ENCODE results near the gene AGMO. TPM values are rescaled to one million over a fixed set of nuclear protein-coding genes. Genes with fewer than 3 reads are reported as not detected.
A peak's percentile ranks its signal among the peaks of the same experiment; 100 is the strongest.

AGMO gene
- total RNA-seq, 1 donor from 2014 or later: 1.2 TPM

GRCh38 chr7:15367897-15368296 lies 193.9 kb downstream of the AGMO start:
- TF ChIP-seq CTCF (IDR thresholded peaks at IDR 0.05; ENCODE audit: partially characterized antibody, unreplicated experiment): no peak

GRCh38 chr7:15358112-15358511 lies 203.7 kb downstream of the AGMO start:
- Mint-ChIP-seq H3K9me3 (ENCODE audit: unreplicated experiment) (no peaks in the 10 kb centered on the region), H3K27me3 (ENCODE audit: unreplicated experiment) (no peaks in the 10 kb centered on the region), H3K36me3 (ENCODE audit: unreplicated experiment) (no peaks in the 10 kb centered on the region), H3K4me1 (ENCODE audit: low read depth, unreplicated experiment) (peaks cover 4% of the 10 kb centered on the region), H3K27ac (ENCODE audit: unreplicated experiment) (no peak overlapping the region), H3K4me3 (ENCODE audit: unreplicated experiment) (no peak overlapping the region)
- no peak for TF ChIP-seq CTCF (IDR thresholded peaks at IDR 0.05; ENCODE audit: partially characterized antibody, unreplicated experiment)
- no peak for DNase-seq

More at GRCh38 chr7:15367897-15368296, 193.9 kb downstream of the AGMO start:
- Mint-ChIP-seq H3K27me3 (ENCODE audit: unreplicated experiment) (no peaks in the 10 kb centered on the region), H3K9me3 (ENCODE audit: unreplicated experiment) (no peaks in the 10 kb centered on the region), H3K27ac (ENCODE audit: unreplicated experiment) (no peak overlapping the region), H3K4me3 (ENCODE audit: unreplicated experiment) (no peak overlapping the region), H3K4me1 (ENCODE audit: low read depth, unreplicated experiment) (peaks cover 6% of the 10 kb centered on the region), H3K36me3 (ENCODE audit: unreplicated experiment) (no peaks in the 10 kb centered on the region)
- DNase-seq: no peak

DNA sequence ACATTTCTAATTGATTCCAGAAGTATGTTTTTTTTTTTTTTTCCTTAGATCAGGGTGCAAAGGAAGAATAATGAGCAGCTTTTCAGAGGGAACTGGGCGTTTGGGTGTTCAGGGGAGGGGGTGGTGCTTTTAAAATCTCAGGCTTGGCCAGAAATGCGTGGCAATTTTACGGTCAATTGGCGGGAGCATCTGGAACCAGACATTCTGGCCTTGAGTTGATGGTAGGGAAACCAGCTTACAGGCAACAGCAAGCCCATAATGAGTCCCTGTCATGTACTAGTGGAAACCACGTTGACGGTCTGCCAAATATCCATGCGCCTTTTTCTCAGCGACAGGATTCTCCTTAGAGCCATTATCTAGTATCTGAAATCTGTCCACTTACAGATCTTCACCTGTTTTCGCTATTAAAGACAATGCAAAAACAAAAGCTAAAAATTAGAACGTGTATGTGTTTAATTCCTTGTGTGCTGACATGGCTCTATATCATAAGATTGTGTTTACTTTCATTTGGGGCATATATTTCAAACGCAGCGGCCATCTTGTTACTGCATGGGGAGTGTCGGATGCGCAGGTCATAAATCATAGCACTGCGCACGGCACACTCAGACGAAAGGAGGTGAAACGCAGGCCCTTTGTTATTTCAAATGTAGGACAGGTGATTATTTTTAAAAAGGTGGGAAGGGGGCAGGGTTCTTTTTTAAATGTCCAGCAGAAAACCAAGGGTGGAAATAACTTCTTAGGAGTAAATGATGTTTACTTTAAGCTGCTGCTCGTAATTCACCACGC lies 209.2 kb downstream of the AGMO start:
- no peak for TF ChIP-seq CTCF (IDR thresholded peaks at IDR 0.05; ENCODE audit: partially characterized antibody, unreplicated experiment)
- peak; percentile 27 for DNase-seq
- peak overlapping the region; percentile 37 for H3K27ac Mint-ChIP-seq (ENCODE audit: unreplicated experiment)
- no peak overlapping the region for H3K4me3 Mint-ChIP-seq (ENCODE audit: unreplicated experiment)
- no peaks in the 10 kb centered on the region for H3K36me3 Mint-ChIP-seq (ENCODE audit: unreplicated experiment)
- no peaks in the 10 kb centered on the region for H3K27me3 Mint-ChIP-seq (ENCODE audit: unreplicated experiment)
- no peaks in the 10 kb centered on the region for H3K9me3 Mint-ChIP-seq (ENCODE audit: unreplicated experiment)
- H3K4me1 Mint-ChIP-seq (ENCODE audit: low read depth, unreplicated experiment): peaks cover 10% of the 10 kb centered on the region

DNA sequence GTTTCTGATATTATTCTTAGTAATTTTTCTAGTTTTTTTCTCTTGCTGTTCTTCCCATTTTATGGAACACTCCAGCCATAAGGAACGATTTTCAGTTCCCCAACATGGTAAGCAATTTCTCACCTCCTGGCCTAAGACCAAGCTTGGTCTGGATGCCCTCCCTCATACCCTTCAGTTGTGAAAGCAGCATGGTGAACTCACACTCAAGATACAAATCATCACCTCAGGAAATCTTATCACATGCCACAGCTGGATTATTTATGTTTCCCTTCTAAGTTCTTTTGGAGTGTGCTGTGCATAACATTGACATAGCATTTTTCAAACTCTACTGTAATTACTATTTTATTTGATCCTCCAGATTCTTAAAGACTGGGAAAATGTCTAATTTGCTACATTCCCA lies 216.6 kb downstream of the AGMO start:
- H3K9me3 Mint-ChIP-seq (ENCODE audit: unreplicated experiment): peaks cover under 1% of the 10 kb centered on the region
- H3K4me3 Mint-ChIP-seq (ENCODE audit: unreplicated experiment): no peak overlapping the region
- H3K27me3 Mint-ChIP-seq (ENCODE audit: unreplicated experiment): no peaks in the 10 kb centered on the region
- no peak for TF ChIP-seq CTCF (IDR thresholded peaks at IDR 0.05; ENCODE audit: partially characterized antibody, unreplicated experiment)
- no peak for DNase-seq
- H3K27ac Mint-ChIP-seq (ENCODE audit: unreplicated experiment): no peak overlapping the region
- H3K36me3 Mint-ChIP-seq (ENCODE audit: unreplicated experiment): peaks cover 7% of the 10 kb centered on the region
- no peaks in the 10 kb centered on the region for H3K4me1 Mint-ChIP-seq (ENCODE audit: low read depth, unreplicated experiment)

DNA sequence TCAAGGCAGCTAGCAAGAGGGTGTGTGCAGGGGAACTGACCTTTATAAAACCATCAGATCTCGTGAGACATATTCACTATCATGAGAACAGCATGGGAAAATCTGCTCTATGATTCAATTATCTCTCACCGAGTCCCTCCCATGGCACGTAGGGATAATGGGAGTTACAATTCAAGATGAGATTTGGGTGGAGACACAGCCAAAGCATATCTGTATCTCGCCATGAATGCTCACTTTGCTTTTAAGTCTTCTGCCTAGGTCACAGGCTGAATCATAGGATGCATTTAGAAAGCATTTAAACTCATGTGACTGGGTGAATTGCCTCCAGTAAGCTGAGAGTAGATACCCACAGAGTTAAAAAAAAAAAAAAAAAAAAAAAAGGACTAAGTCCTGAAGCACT lies 220.0 kb downstream of the AGMO start:
- H3K36me3 Mint-ChIP-seq (ENCODE audit: unreplicated experiment): peaks cover 18% of the 10 kb centered on the region
- peaks cover 5% of the 10 kb centered on the region for H3K27me3 Mint-ChIP-seq (ENCODE audit: unreplicated experiment)
- peaks cover 8% of the 10 kb centered on the region for H3K4me1 Mint-ChIP-seq (ENCODE audit: low read depth, unreplicated experiment)
- DNase-seq: no peak
- H3K9me3 Mint-ChIP-seq (ENCODE audit: unreplicated experiment): peaks cover 11% of the 10 kb centered on the region
- H3K4me3 Mint-ChIP-seq (ENCODE audit: unreplicated experiment): no peak overlapping the region
- no peak for TF ChIP-seq CTCF (IDR thresholded peaks at IDR 0.05; ENCODE audit: partially characterized antibody, unreplicated experiment)
- H3K27ac Mint-ChIP-seq (ENCODE audit: unreplicated experiment): no peak overlapping the region

All from glutamatergic neuron (in vitro differentiated cells).